ENCODE results near the gene HERPUD2.
"Not testable (repeated sequence)": the region's sequence is repeated elsewhere in the genome, so short reads cannot be mapped to it uniquely, and the experiment has no call there.

HERPUD2 gene

GRCh38 chr7:35712563-35713226 lies 17.8 kb upstream of the HERPUD2 start:
- DNase-seq, result no peak

DNA sequence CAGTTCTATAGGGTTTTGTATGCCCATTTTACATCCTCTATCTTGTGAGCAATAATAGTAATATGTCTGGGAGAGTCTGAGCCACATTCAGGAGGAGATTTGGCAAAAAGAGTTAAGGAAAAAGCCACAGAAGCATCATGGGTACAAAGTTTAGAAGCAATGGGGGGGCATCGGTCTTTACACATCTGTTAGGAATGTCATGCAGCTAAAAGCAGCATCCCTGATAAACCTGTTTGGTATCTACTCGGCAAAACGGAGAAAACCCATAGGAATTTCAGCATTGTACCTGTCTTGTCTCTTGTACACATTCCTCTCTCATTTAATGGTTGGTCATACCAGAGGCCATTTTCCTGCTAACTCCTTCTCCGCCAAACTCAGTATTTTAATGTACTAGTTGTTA lies 12.5 kb upstream of the HERPUD2 start:
- no peak for DNase-seq

GRCh38 chr7:35705932-35706461 lies 11.1 kb upstream of the HERPUD2 start:
- no peak for DNase-seq

GRCh38 chr7:35704261-35704660 lies 9.3 kb upstream of the HERPUD2 start:
- DNase-seq, result no peak

GRCh38 chr7:35702541-35702940 lies 7.6 kb upstream of the HERPUD2 start:
- no peak for DNase-seq

GRCh38 chr7:35701287-35701900 lies 6.5 kb upstream of the HERPUD2 start:
- peak in 1 of 2 donors; percentile 31 for DNase-seq

- DNase-seq, result no peak
Measured at GRCh38 chr7:35700865-35701264, 5.9 kb upstream of the HERPUD2 start.

DNA sequence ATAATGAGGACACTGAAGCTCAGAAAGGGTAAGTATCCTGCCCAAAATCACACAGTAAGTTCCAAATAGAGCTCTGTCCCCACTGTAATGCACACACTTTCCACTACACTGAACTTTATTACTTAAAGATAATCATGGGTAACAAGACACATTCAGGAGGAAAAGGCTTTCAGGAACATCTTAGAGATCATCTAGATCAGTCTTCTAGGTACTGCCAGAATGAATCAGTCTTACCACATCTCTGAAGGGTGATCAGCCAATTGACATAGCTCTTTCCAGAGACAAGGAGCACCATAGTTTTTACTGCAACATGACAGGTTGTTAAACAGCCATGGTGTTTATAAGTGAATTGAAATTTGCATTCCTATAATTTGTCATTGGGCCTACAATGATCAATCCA lies 5.4 kb upstream of the HERPUD2 start:
- DNase-seq, result no peak

GRCh38 chr7:35699796-35700305 lies 4.9 kb upstream of the HERPUD2 start:
- no peak for DNase-seq

DNA sequence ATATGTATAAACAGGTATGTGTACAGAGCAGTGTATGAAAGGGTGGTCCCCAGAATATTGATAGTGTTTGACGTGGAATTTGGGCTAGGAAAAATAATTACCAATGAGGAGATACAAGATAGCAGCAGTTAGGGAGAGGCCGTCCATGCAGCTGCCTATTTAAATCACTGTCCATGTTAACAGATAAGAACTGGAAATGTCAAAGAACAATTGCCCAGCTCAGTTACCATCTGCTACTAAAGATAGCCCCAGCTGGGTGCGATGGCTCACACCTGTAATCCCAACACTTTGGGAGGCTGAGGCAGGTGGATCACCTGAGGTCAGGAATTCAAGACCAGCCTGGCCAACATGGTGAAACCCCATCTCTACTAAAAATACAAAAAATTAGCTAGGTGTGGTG lies 3.4 kb upstream of the HERPUD2 start:
- DNase-seq, result not testable (repeated sequence)

- DNase-seq, result peak; percentile 71 to 84
Measured at GRCh38 chr7:35697414-35698175, 2.7 kb upstream of the HERPUD2 start.

GRCh38 chr7:35695987-35696386 lies 1.1 kb upstream of the HERPUD2 start:
- DNase-seq, result no peak

GRCh38 chr7:35695473-35695850 lies 527 bp upstream of the HERPUD2 start:
- no peak for DNase-seq

DNA sequence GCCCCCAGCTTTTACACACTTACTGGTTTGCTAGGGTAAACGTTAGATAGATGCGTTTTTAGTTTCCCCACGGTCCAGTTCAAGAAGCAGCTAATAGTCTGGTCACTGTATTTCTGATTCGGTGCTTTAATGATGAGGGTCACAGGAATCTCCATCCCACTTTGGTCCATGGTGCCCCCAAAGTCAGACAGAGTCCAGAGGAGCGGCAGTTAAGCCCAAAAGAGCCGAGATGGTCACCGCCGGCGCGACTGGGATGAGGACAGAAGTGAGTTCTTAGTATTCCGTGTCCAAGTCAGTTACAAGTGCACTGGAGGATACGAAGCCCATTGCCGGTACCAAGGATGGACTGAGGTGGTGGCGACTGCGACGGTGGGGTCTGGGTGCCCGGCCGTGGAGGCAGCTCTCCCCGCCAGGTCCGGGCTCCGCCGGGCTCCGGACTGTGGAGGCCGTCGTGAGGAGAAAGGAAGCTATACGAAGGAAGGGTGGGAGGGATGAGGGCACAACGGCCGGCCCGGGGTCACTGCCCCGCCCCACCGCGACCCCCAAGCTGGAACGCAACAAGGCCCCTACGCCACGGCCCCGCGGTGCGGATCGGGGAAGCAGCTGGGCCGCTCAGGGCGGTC lies 663 bp downstream of the HERPUD2 start:
- DNase-seq, result no peak

- peak in 1 of 2 donors; percentile 33 for DNase-seq
Measured at GRCh38 chr7:35691827-35692307, 3.1 kb downstream of the HERPUD2 start.

DNA sequence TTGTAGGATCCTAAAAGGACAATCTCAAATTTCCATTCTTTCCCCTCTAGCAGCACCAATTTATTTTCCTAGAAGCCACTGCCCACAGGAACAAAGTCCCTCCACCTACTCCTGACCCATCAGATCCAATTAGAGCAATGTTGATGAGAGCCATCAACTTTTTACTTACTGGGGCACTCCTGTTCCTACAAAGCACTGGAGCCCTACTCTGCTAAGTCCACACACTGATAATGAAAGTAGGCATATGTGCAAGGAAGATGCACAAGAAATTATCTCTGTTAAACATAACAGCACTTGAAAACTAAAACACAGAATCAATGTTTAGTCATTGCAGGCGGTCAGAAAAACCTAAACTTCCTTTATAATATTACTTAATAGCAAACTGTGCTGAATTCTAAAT lies 3.6 kb downstream of the HERPUD2 start:
- no peak for DNase-seq

DNA sequence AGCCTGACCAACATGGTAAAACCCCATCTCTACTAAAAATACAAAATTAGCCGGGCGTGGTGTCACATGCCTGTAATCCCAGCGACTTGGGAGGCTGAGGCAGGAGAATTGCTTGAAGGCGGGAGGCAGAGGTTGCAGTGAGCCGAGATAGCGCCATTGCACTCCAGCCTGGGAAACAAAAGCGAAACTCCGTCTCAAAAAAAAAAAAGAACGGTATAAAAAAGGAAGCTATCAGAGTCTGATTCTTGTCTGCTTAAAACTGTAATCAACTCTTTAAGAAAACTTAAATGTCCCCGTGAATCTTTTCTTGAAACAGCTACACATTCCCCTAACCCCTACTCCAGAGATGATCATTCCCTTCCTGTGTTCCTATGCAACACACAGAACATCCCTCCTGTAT lies 4.3 kb downstream of the HERPUD2 start:
- DNase-seq, result peak; percentile 21 to 33

DNA sequence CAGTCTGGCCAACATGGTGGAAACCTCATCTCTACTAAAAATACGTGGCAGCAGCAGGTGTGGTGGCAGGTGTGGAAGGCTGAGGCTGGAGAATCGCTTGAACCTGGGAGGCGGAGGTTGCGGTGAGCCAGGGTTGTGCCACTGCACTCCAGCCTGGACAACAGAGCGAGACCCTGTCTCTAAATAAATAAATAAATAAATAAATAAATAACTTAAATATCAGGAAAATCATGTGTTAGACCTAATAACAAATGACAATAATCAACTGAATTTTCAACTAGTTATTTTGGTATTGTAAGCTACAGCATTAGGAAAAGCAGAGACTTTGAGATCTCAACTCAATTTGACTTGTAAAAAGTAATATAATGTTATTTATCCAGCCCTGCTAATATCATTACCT lies 9.2 kb downstream of the HERPUD2 start:
- DNase-seq, result no peak

DNA sequence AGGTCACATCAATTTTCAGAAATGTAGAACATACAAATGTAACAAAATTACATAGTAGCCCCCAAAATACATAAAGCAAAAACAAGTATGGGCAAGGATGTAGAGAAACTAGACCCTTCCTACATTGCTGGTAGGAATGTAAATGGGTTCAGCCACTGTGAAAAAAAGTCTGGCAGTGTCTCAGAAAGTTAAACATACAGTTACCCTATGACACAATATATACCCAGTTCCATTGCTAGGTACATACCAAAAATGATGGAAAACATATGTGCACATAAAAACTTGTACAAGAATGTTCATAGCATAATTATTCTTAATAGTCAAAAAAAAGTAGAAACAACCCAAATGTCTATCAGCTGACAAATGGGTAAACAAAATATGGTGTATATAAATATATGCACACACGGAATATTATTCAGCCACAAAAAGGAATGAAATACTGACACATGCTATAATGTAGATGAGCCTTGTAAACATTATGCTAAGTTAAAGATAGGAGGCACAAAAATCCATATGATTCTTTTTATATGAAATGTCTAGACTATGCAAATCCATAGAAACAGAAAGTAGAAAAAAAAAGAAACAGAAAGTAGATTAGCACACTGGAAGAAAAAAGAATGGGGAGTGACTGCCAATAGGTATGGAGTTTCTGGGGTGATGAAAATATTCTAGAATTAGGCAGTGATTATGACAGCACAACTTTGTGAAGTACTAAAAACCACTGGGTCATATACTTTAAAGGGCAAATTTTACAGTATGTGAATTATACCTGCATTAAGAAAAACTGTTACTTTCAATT lies 13.5 kb downstream of the HERPUD2 start:
- DNase-seq, result peak; percentile 29 to 39

DNA sequence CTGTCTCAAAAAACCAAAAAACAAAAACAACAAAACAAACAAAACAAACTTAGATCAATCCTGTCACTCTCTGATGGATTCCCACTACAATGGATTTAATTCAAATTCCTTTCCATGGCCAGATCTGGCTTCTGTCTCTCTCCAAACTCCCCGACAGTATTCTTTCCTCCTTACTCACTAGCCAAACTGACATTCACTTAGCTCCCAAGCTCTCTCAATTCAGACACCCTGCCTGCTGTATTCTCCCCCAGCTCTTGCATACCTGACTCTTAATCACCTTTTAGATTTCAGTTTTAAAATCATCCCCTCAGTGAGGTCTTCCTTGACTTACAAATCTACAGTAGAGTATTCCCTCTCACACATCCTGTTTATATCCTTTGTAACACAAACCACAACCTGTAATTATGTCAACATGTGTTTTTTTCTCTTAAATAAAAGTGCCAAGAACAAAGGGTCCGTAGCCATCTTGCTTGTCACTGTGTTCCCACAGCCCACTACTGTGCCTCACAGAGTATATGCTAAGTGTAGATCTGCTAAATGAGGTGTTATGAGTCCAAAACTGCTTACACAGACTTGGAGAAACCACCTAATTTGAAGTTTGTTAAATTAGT lies 14.4 kb downstream of the HERPUD2 start:
- DNase-seq, result no peak

- DNase-seq, result no peak
Measured at GRCh38 chr7:35677582-35678356, 17.2 kb downstream of the HERPUD2 start.

All from inflammatory macrophage treated with lipopolysaccharide for 1 hour (primary cell).